DOHH2 (cell line): Measurements from ENCODE around the gene LRRC8B.

Source experiments
- EZH2phosphoT487 ChIP-seq: fragments of 200-600 bp; sonication (generic); IDR thresholded peaks from 2 replicates; pipeline ENCODE4 v1.6.1; 2017; ENCODE audit warnings: borderline replicate concordance, mild to moderate bottlenecking, antibody characterized with exemption, low read length, moderate library complexity, mixed read lengths
- TF ChIP-seq, protein P1 (sequence below): fragments of 200-600 bp; sonication (generic); IDR thresholded peaks from one replicate; pipeline ENCODE4 v1.5.1; 2014; ENCODE audit warnings: antibody characterized with exemption, mild to moderate bottlenecking, low read depth, low read length; ENCODE audit not compliant: poor library complexity, severe bottlenecking

DNA sequence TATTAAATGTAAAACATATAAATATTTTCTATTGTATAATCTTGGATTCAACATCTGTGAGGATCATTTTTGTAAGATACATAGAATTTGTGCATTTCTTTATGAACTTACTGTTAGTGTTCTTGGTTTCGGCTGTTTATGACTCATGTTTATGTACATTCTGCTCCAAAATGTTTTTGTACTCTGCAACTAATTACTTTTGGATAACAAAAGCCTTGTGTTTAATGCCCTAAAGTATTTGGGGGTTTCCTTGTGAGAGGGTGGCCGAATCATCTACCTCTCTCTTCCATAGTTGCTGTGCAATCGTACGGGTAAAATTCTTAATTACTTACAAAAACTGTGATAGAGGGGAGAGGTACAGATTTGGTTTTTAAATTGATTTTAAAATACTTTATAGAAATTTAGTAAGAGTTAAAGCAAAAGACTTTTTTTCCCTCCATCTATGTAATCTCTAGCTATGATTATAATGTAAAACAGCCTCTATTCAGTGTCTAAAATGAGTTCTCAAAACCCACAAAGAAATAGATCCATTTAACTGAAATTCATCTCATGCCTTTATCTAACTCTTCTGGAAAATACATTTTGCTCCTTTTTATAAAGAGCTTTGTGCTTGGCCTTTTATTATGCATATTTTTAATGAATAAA, 69.6 kb downstream of the LRRC8B start:
- TF ChIP-seq, protein P1, sequence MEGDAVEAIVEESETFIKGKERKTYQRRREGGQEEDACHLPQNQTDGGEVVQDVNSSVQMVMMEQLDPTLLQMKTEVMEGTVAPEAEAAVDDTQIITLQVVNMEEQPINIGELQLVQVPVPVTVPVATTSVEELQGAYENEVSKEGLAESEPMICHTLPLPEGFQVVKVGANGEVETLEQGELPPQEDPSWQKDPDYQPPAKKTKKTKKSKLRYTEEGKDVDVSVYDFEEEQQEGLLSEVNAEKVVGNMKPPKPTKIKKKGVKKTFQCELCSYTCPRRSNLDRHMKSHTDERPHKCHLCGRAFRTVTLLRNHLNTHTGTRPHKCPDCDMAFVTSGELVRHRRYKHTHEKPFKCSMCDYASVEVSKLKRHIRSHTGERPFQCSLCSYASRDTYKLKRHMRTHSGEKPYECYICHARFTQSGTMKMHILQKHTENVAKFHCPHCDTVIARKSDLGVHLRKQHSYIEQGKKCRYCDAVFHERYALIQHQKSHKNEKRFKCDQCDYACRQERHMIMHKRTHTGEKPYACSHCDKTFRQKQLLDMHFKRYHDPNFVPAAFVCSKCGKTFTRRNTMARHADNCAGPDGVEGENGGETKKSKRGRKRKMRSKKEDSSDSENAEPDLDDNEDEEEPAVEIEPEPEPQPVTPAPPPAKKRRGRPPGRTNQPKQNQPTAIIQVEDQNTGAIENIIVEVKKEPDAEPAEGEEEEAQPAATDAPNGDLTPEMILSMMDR, result no peak
- no peak for TF ChIP-seq EZH2phosphoT487
